GM18951 (cell line): ENCODE data around the gene LAMB4.

Source experiments
- POLR2A ChIP-seq: IDR thresholded peaks from 4 replicates; pipeline ENCODE4 v1.6.1; 2011; ENCODE audit warnings: mild to moderate bottlenecking; ENCODE audit not compliant: insufficient read length, insufficient read depth; ENCODE audit errors: extremely low read depth
- in situ Hi-C: fragments of 300-500 bp; cut with MboI; formaldehyde crosslinking; loops from one replicate; pipeline ENCODE4 v1.12.0; 2022; ENCODE audit warnings: low sequenced_read_pairs, mixed read lengths, inconsistent platforms; ENCODE audit not compliant: unreplicated experiment

LAMB4 gene

DNA sequence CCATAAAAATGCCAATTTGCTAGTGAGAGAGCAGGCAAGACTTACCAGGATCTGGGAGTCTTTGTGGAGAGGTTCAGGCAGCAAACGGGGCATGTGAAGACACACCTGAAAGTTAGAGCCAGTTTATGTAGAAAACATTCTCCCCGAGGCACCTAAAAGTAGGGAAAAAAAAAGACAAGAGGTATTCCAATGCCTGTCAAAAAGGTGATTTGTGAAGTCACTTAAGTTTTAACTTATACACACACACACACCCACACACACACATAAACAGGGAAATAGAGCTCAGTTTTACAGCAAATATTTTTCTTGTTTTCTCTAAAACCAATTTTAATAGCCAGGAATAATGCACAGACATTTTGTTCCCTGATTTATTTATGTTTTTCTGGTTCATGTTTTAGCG lies at the start of gene LAMB4:
LAMB4 (minus strand) TSS at position 101 of the 400 bp plus-strand sequence. CDS start 7,197 bp downstream, outside the sequence.
- in situ Hi-C loops, result no loop called here

DNA sequence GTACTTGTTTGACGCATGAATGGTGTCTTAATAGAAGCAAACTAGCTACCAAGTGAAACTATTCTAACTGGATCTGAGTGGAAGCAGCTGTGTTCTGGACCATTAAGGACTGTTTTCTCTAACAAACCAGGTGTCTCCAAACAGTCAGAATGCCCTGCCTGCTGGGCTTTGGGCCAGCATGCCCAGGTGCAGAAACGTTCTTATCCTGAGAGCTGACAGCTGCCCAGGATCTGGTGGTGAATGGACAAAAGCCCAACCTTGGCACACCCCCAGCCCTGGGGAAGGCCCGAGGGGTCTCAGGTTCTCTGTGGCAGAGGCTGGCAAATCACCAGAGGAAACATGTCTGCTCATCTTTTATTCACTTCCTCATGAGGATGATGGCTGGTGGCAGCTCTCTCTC lies 48.2 kb upstream of the LAMB4 start:
- in situ Hi-C loops, result loop anchor here (5.0 kb wide), 1 partner anchor 324 kb away; no protein-coding TSS in a partner anchor
- no peak for TF ChIP-seq POLR2A

More for the DNA sequence above, at the start of gene LAMB4:
- no peak for TF ChIP-seq POLR2A

- no peak for TF ChIP-seq POLR2A
- in situ Hi-C loops, result no loop called here
Measured at GRCh38 chr7:108171164-108171563, 41.0 kb upstream of the LAMB4 start.

GRCh38 chr7:108170251-108170650 lies 40.1 kb upstream of the LAMB4 start:
- in situ Hi-C loops, result no loop called here
- TF ChIP-seq POLR2A, result no peak

DNA sequence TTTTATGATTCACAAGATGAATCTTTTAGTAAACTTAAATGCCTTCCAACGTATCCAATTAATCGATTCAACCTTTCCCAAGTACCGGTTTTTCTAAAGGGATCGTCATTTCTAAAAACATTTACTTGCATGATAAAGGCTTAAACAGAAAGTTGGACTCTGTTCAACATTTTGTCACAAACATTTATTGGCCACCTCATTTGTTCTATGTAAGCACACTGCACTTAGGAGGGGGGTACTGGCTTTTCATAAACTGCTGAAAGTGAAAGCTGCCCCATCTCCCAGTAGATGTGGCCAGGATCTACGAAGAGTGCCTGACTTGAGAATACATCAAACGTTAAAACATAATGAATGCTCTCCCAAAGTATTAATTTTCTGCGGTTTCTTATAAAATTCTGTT lies 37.3 kb upstream of the LAMB4 start:
- no peak for TF ChIP-seq POLR2A
- in situ Hi-C loops, result no loop called here

GRCh38 chr7:108166687-108167086 lies 36.5 kb upstream of the LAMB4 start:
- no peak for TF ChIP-seq POLR2A
- in situ Hi-C loops, result no loop called here

DNA sequence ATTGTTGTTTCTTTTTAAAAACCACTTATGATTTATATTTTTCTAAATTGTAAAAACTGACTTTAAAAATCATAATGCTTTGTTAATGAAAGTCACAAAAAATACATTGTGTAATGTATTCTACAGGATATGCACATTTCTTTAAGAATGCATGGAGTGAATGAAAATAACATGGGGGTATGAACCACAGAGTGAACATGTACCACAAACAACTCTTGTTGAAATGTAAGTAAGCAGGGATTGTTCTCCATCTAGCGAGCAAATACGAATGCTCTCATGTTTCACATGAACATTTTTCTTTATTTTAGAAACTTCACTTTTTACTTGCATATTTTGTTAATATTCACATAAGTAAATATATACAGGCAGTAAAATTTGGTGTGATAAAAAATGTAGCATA lies 35.6 kb upstream of the LAMB4 start:
- TF ChIP-seq POLR2A, result no peak
- in situ Hi-C loops, result no loop called here

GRCh38 chr7:108164946-108165345 lies 34.8 kb upstream of the LAMB4 start:
- in situ Hi-C loops, result no loop called here
- no peak for TF ChIP-seq POLR2A

- no peak for TF ChIP-seq POLR2A
- in situ Hi-C loops, result no loop called here
Measured at GRCh38 chr7:108164342-108164741, 34.2 kb upstream of the LAMB4 start.

GRCh38 chr7:108158776-108159175 lies 28.6 kb upstream of the LAMB4 start:
- in situ Hi-C loops, result no loop called here
- no peak for TF ChIP-seq POLR2A

DNA sequence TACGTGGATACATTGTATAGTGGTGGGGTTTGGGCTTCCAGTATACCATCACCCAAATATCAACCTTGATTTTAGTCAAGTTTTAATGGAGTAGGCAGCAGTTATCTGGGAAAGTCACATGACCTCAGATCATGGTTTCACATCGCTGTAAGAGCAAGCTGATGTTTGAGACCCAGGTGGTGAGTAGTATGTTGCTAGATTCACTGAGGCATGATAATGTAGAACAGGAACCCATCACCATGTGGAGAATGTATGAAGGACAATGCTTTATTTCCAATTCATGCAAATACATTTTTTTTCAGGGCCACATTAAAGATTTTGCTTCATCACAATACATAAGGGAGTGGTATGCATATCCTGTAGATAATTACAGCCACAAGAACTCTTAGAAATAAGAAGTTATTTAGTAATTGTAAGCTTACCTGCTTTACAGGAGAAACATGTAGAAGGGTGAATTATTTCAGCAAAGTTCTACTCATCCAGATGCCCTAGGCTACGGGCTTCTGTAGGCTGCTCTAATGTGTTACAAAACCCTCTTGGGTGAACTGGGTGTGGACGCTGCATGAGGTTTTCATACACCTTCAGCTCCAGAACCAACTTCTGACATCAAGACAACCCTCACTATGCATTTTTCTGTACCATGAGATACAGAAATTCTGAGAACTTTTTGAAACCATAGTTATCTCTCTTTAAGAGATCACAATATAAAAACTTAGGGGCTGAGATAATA lies 27.6 kb upstream of the LAMB4 start:
- in situ Hi-C loops, result no loop called here

DNA sequence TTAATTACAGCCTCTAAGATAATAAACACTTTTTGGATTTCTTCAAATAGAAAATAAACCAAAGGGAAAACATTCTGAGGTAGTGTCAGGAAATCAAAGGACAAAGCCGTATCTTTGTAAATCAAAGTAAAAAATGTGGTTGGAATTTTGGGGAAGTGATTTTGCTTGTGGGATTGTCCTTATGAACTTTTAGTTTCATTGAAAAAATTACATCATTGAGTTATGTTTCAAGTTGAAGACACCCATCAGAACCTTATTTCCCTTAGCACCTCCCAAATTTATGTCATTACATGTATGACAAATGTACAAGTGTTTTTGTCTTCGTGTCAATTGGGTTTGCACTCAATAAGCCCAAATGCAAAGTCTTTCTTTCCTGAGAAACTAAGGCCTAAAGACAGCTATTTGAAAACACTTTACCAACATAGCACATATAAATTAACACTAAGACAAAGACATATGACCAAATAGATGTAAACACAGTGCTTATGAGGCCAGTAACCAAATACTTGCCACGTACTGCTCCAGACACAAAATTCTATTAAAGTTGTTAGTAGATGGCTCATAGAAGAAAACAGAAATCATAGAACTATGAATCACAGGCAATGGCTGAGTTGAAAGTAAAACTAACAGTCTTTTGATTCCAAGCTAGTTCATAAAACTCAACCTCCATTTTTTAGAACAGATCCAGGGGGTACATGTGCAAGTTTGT lies 26.9 kb upstream of the LAMB4 start:
- in situ Hi-C loops, result no loop called here

More for the DNA sequence above, 27.6 kb upstream of the LAMB4 start:
- TF ChIP-seq POLR2A, result no peak

DNA sequence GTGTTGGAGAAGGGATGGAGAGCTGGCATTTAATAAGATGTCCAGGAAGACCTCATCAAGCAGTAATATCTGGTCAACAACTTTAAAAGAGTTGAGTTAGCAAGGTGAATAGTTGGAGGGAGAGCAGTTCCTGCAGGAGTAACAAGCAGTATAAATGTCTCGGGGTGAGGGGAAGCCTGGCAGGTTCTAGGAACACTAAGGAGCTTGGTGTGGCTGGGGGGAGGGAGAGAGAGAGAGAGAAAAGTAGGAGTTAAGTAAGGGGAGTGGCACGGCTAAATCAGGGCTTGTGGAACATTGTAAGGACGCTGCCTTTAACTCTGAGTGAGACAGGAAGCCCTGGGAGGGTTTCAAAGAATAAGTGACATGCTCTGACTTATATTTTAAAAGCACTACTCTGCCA lies 22.0 kb upstream of the LAMB4 start:
- no peak for TF ChIP-seq POLR2A
- in situ Hi-C loops, result no loop called here

More for the DNA sequence above, 26.9 kb upstream of the LAMB4 start:
- no peak for TF ChIP-seq POLR2A

DNA sequence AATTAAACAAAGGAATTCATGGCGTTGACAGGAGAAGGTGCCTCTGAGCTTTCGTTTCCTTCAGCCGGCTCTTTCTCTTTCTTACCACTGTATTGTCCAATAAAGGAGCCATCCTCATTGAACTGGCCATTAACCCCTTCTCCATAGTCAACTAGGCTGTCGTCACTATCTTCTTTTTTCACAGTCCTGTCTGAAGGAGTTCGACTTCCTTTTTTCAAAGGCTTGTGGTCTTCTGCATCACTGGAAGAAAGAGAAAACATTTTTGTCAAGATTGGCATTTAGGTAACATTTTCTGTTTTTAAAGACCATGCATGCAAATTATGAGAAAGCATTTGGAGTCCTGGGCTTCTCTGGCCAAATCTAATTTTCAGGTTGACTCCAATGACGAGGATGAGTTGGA lies 19.7 kb upstream of the LAMB4 start:
- TF ChIP-seq POLR2A, result no peak
- in situ Hi-C loops, result no loop called here

DNA sequence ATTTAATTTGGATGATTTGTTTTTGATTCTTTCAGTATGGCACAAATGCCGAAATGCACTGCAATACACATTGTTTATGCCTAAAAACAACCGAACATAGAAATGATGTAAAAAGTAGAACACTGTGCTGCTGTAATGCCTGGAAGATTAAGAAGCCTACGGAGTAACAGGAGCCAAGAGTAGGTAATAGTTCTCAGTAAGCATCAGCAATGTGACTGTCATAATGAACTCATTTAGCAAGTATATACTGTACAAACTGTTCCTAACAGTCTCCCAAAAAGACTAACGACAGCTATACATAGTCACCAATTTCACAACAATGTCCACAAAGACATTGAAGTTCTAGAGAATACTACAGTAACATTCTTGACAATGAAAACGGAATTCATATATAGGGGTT lies 19.0 kb upstream of the LAMB4 start:
- in situ Hi-C loops, result no loop called here
- no peak for TF ChIP-seq POLR2A
